ENCODE data around the gene ETHE1.

ETHE1 gene

DNA sequence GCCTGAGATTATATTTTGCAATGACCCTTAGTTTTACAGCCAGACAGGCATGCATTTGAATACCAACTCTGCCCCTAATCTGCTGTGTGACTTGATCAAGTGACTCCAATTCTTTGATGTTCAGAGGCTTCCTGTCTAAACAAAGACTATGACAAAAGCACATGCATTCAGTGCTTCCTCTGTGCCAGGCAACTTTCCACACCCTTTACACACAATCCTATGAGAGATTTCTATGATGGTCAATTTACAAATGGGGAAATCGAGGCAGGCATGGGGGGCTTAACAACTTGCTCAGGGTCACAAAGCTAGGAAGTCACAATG, 57.9 kb downstream of the ETHE1 start:
- DNase-seq (ENCODE audit: low read depth, low spot score) = no peak
- peak overlapping the region; percentile 82 for H3K27ac ChIP-seq

GRCh38 chr19:43468354-43469159, 58.4 kb downstream of the ETHE1 start:
- DNase-seq (ENCODE audit: low read depth, low spot score) = no peak
- peak overlapping the region; percentile 82 for H3K27ac ChIP-seq

GRCh38 chr19:43467730-43468129, 59.3 kb downstream of the ETHE1 start:
- no peak for DNase-seq (ENCODE audit: low read depth, low spot score)
- peak overlapping the region; percentile 82 for H3K27ac ChIP-seq

- peak overlapping the region; percentile 82 for H3K27ac ChIP-seq
- DNase-seq (ENCODE audit: low read depth, low spot score) = no peak
These were observed 59.7 kb downstream of the ETHE1 start for GRCh38 chr19:43467276-43467675.

GRCh38 chr19:43466793-43467192, 60.2 kb downstream of the ETHE1 start:
- peak overlapping the region; percentile 82 for H3K27ac ChIP-seq
- DNase-seq (ENCODE audit: low read depth, low spot score) = no peak

DNA sequence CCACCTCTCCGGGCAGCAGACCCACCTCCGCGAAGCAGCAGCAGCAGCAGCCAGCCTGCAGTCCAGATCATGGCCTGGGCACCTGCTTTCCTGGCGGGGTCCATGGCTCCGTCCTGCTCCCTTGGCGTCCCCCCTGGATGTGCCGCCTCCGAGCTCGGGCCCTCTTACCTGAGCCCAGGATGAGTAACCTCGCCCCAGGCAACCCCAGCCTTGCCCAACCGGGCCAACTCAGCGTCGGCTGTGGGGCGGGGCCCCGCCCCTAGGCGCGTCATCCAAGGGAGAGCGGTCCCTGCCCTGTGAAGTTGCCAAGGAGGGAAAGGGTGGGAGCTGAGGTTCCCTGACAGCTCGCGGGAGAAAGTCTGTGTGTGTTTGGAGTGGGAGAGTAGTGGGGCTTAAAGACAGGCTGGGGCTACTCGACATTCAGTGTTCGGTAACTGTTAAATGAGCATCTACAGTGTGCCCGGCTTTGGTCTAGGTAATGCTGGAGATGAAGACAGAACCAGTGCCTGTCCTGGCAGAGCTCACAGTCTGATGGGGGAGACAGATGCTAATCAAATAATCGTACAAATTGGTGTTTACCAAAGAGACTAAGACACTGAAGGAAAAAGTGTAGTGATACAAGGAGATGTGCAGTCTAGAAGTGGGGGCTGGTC, 61.4 kb downstream of the ETHE1 start, which contains the start of gene LYPD3:
TSS of gene LYPD3 (minus strand) at position 141 of the 653 bp plus-strand sequence. CDS start at position 104, 37 bp downstream.
- peak; percentile 66 for DNase-seq (ENCODE audit: low read depth, low spot score)
- H3K27ac ChIP-seq = peak within 1 kb of the TSS; percentile 75

- peak overlapping the region; percentile 75 for H3K27ac ChIP-seq
- no peak for DNase-seq (ENCODE audit: low read depth, low spot score)
These were observed 62.7 kb downstream of the ETHE1 start for GRCh38 chr19:43464134-43464775.

DNA sequence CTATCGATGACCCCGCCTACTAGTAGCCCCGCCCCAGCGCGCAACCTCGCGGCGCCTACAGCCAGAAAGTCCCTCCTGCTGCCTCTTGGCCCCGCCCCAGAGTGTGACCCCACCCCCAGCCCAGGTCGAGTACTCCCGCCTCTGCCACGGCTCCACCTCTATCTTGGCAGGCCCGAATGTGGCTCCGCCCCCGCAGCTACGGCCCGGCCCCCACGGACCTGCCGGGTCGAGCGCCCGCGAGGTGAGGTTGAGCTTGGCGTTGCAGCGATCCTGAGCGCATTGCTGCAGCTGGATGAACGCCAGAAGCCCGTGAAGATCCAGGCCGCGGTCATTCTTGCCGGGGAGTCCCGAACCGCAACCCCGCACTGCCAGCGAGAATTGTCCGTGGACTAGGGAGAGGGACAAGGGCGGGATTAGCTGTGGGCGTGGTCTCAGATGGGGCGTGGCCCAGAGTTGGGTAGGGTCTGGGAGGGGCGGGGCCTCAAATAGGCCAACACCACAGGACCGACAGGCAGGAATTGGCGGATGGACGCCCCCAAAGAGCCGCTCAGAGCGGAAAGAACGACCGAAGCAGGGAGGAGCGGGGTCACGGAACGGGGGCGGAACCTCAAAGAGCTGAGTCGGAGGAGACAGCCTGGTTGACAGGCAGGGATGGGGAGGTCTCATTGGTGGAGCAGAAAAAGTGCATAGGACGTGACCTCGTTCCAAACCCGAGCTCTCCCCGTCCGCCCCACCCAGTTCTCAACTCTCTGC, 63.4 kb downstream of the ETHE1 start:
- peak; percentile 75 for DNase-seq (ENCODE audit: low read depth, low spot score)
- peak overlapping the region; percentile 75 for H3K27ac ChIP-seq

- peak overlapping the region; percentile 75 for H3K27ac ChIP-seq
These were observed 64.1 kb downstream of the ETHE1 start for GRCh38 chr19:43462785-43463380.

DNA sequence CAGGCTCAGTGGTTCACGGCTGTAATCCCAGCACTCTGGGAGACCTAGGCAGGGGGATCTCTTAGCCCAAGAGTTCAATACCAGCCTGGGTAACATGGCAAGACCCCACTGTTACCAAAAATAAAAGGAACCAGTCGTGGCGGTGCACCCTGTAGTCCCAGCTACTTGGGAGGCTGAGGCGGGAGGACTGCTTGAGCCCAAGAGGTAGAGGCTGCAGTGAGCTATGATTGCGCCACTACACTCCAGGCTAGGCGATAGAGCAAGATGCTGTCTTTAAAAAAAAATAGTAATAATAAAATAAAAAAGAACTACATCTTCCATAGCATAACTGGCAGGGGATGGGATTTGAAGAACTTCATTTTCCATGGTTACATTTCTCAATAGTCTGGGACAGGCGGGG, 64.6 kb downstream of the ETHE1 start:
- no peak for DNase-seq (ENCODE audit: low read depth, low spot score)
- peak overlapping the region; percentile 75 for H3K27ac ChIP-seq

More at GRCh38 chr19:43462785-43463380, 64.1 kb downstream of the ETHE1 start:
- no peak for DNase-seq (ENCODE audit: low read depth, low spot score)

- no peak overlapping the region for H3K27ac ChIP-seq
- no peak for DNase-seq (ENCODE audit: low read depth, low spot score)
These were observed 65.7 kb downstream of the ETHE1 start for GRCh38 chr19:43461303-43461702.

DNA sequence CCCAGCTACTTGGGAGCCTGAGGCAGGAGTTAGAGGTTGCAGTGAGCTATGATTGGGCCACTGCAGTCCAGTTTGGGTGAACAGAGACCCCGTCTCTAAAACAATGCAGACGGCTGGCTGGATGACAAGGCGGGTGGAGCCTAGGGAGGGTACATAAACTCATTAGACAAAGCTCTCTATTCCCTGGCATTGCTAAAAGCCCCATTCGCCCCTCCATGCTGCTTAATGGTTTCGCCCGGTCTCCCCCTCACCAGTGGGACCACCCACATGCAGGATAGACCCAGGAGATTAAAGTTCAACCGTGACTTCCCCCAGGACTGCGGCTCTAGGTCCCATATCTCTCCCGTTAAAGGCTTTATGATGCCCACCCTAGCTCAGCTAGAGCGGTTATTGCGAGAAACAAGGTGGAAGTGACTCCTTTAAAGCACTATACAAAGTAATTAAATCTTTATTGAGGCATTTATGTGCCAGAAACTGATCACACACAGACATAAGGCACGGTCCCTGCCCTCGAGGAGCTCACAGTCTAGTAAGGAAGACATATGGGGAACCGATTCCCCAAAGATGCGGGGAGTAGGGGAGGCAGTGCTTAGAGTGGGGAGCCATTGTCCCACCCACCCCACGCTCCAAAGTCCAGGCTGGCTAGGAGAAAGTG, 66.5 kb downstream of the ETHE1 start:
- no peak for DNase-seq (ENCODE audit: low read depth, low spot score)
- H3K27ac ChIP-seq = no peak overlapping the region

- H3K27ac ChIP-seq = no peak overlapping the region
- DNase-seq (ENCODE audit: low read depth, low spot score) = no peak
These were observed 69.2 kb downstream of the ETHE1 start for GRCh38 chr19:43457809-43458208.
